GM23338 (cell line): ENCODE measurements around the gene LSM2.
"Not testable (repeated sequence)": the region's sequence is repeated elsewhere in the genome, so short reads cannot be mapped to it uniquely, and the experiment has no call there.

Experiments
- CREB1 ChIP-seq: fragments of 250-450 bp; sonication (Bioruptor Pico); IDR thresholded peaks from 2 replicates; pipeline ENCODE4 v1.5.0; 2020; ENCODE audit warnings: low read depth, mild to moderate bottlenecking, moderate library complexity
- CTCF ChIP-seq, 2 experiments: fragments of 200-600 bp in 1 of 2; sonication (generic) in 1 of 2; conservative IDR thresholded peaks; 2 replicates each; pipeline versions ENCODE4 v1.5.1 to v1.6.1; 2016 to 2017; ENCODE audit warnings: antibody characterized with exemption in 2 of 2, low read depth in 2 of 2, mild to moderate bottlenecking in 2 of 2, moderate library complexity in 1 of 2
- ETS1 ChIP-seq: IDR thresholded peaks from 2 replicates; pipeline ENCODE4 v1.6.1; 2016; ENCODE audit warnings: antibody characterized with exemption
- EZH2 ChIP-seq: fragments of 200-600 bp; sonication (generic); IDR thresholded peaks from one replicate; pipeline ENCODE4 v1.8.0; 2017; ENCODE audit warnings: antibody characterized with exemption, mild to moderate bottlenecking, low read depth; ENCODE audit not compliant: unreplicated experiment
- EZH2phosphoT487 ChIP-seq: fragments of 200-600 bp; sonication (generic); IDR thresholded peaks from one replicate; pipeline ENCODE4 v1.8.1; 2018; ENCODE audit warnings: antibody characterized with exemption; ENCODE audit not compliant: unreplicated experiment
- JUNB ChIP-seq: IDR thresholded peaks from one replicate; pipeline ENCODE4 v1.6.1; 2016; ENCODE audit warnings: antibody characterized with exemption; ENCODE audit not compliant: unreplicated experiment
- NANOG ChIP-seq: IDR thresholded peaks from 2 replicates; pipeline ENCODE4 v1.6.1; 2016; ENCODE audit warnings: antibody characterized with exemption, borderline replicate concordance
- POLR2AphosphoS5 ChIP-seq: IDR thresholded peaks from 2 replicates; pipeline ENCODE4 v1.6.1; 2016; ENCODE audit warnings: antibody characterized with exemption, low read depth
- REST ChIP-seq: IDR thresholded peaks from one replicate; pipeline ENCODE4 v1.6.1; 2018; ENCODE audit warnings: antibody characterized with exemption; ENCODE audit not compliant: unreplicated experiment
- STAT1 ChIP-seq: IDR thresholded peaks from one replicate; pipeline ENCODE4 v1.6.1; 2016; ENCODE audit warnings: antibody characterized with exemption; ENCODE audit not compliant: unreplicated experiment
- ZNF114 ChIP-seq: fragments of 250-450 bp; sonication (Bioruptor Pico); IDR thresholded peaks from 2 replicates; pipeline ENCODE4 v1.5.0; 2020; ENCODE audit warnings: mild to moderate bottlenecking, moderate library complexity
- ZNF331 ChIP-seq: fragments of 250-450 bp; sonication (Bioruptor Pico); IDR thresholded peaks from 2 replicates; pipeline ENCODE4 v1.5.0; 2020; ENCODE audit warnings: low read depth, mild to moderate bottlenecking, moderate library complexity
- ZNF462 ChIP-seq: fragments of 250-450 bp; sonication (Bioruptor Pico); IDR thresholded peaks from 2 replicates; pipeline ENCODE4 v1.5.0; 2020; ENCODE audit warnings: mild to moderate bottlenecking, moderate library complexity

- not testable (repeated sequence) for TF ChIP-seq REST; CTCF (conservative IDR thresholded peaks at IDR 0.05; ENCODE audit: low read depth in 2 of 2); JUNB; EZH2phosphoT487; POLR2AphosphoS5; EZH2; CREB1 (CRISPR knock-in tag); STAT1; ETS1; ZNF114; ZNF331 (CRISPR knock-in tag); ZNF462 (CRISPR knock-in tag); NANOG
Observed at GRCh38 chr6:31851980-31852718, 45.4 kb upstream of the LSM2 start.
